AG09319 (cell line): Measurements from ENCODE around the gene GLRX.

ENCODE experiments used
- DNase-seq: peaks from one replicate; pipeline ENCODE4 v3.0.0-alpha.2; 2010; ENCODE audit warnings: low read depth; ENCODE audit errors: extremely low read depth
- CTCF ChIP-seq: IDR thresholded peaks from 2 replicates; pipeline ENCODE4 v1.5.1; 2011; ENCODE audit warnings: low read depth, mild to moderate bottlenecking, inconsistent platforms, low read length, moderate library complexity

GLRX gene

GRCh38 chr5:95798545-95798944 lies 24.0 kb downstream of the GLRX start:
- no peak for DNase-seq
- TF ChIP-seq CTCF, result no peak

- no peak for TF ChIP-seq CTCF
- no peak for DNase-seq
Measured at GRCh38 chr5:95798048-95798447, 24.5 kb downstream of the GLRX start.

- DNase-seq, result no peak
- TF ChIP-seq CTCF, result no peak
Measured at GRCh38 chr5:95797301-95797700, 25.2 kb downstream of the GLRX start.

GRCh38 chr5:95794070-95794516 lies 28.4 kb downstream of the GLRX start:
- no peak for DNase-seq

GRCh38 chr5:95791751-95792150 lies 30.8 kb downstream of the GLRX start:
- TF ChIP-seq CTCF, result no peak
- no peak for DNase-seq

More at GRCh38 chr5:95794070-95794516, 28.4 kb downstream of the GLRX start:
- no peak for TF ChIP-seq CTCF

GRCh38 chr5:95788493-95788892 lies 34.0 kb downstream of the GLRX start:
- DNase-seq, result no peak
- TF ChIP-seq CTCF, result no peak

GRCh38 chr5:95786821-95787418 lies 35.6 kb downstream of the GLRX start:
- no peak for DNase-seq
- TF ChIP-seq CTCF, result no peak
